CD4-positive, alpha-beta memory T cell (primary cell): Measurements from ENCODE around the gene LTA4H. TPM values are rescaled to one million over a fixed set of nuclear protein-coding genes. Genes with fewer than 3 reads are reported as not detected.

ENCODE experiments used
- CTCF ChIA-PET: fragments of 350-600 bp; sonication (Branson Sonifier 250); formaldehyde crosslinking; loops from one replicate; lab custom pipeline; 2021; ENCODE audit warnings: inconsistent platforms; ENCODE audit not compliant: partially characterized antibody; lab: Charles Lee
- POLR2A ChIA-PET: fragments of 350-600 bp; sonication (Branson Sonifier 250); formaldehyde crosslinking; loops from one replicate; lab custom pipeline; 2021; ENCODE audit not compliant: partially characterized antibody; lab: Charles Lee
- DNase-seq, 5 donors: peaks; one replicate each; pipeline versions ENCODE4 v3.0.0 to v3.0.0-alpha.2; 2020 to 2022; ENCODE audit warnings: mixed read lengths in 1 of 5
- H3K27ac ChIP-seq: one replicate; pipeline ENCODE4 v1.7.0; 2013; ENCODE audit warnings: low read depth, low read length
- H3K27me3 ChIP-seq: 2 replicates; pipeline ENCODE4 v1.7.0; 2013; ENCODE audit warnings: mild to moderate bottlenecking, low read length, moderate library complexity; ENCODE audit not compliant: insufficient read depth
- H3K36me3 ChIP-seq: 2 replicates; pipeline ENCODE4 v1.7.0; 2013; ENCODE audit warnings: mild to moderate bottlenecking, low read length, moderate library complexity; ENCODE audit not compliant: insufficient read depth
- H3K4me1 ChIP-seq: 2 replicates; pipeline ENCODE4 v1.7.0; 2013; ENCODE audit warnings: mild to moderate bottlenecking, low read length, moderate library complexity; ENCODE audit not compliant: insufficient read depth
- H3K4me3 ChIP-seq, 2 donors: one replicate each; pipeline ENCODE4 v1.7.0; 2013; ENCODE audit warnings: low read length in 2 of 2, mild to moderate bottlenecking in 1 of 2
- H3K9me3 ChIP-seq, 2 donors: one replicate each; pipeline ENCODE4 v1.7.0; 2013; ENCODE audit warnings: low read length in 2 of 2, control low read depth in 1 of 2; ENCODE audit not compliant: control insufficient read depth in 1 of 2
- H3K27ac Mint-ChIP-seq, 7 donors: one replicate each; pipeline ENCODE4 v1.8.0; 2020 to 2021; ENCODE audit warnings: mixed read lengths in 7 of 7, mild to moderate bottlenecking in 6 of 7, inconsistent platforms in 3 of 7, moderate library complexity in 3 of 7
- H3K27me3 Mint-ChIP-seq, 2 donors: one replicate each; pipeline ENCODE4 v1.8.0; 2020 to 2021; ENCODE audit warnings: mixed read lengths in 2 of 2
- H3K36me3 Mint-ChIP-seq, 2 donors: one replicate each; pipeline ENCODE4 v1.8.0; 2020 to 2021; ENCODE audit warnings: mixed read lengths in 2 of 2, inconsistent platforms in 1 of 2, mild to moderate bottlenecking in 1 of 2
- H3K4me1 Mint-ChIP-seq, 4 donors: one replicate each; pipeline ENCODE4 v1.8.0; 2020 to 2021; ENCODE audit warnings: mixed read lengths in 4 of 4, mild to moderate bottlenecking in 1 of 4
- H3K4me3 Mint-ChIP-seq, 8 donors: one replicate each; pipeline ENCODE4 v1.8.0; 2020 to 2021; ENCODE audit warnings: mixed read lengths in 8 of 8, mild to moderate bottlenecking in 7 of 8, moderate library complexity in 6 of 8, inconsistent platforms in 3 of 8
- H3K9me3 Mint-ChIP-seq, 8 donors: one replicate each; pipeline ENCODE4 v1.8.0; 2020 to 2021; ENCODE audit warnings: mixed read lengths in 8 of 8, mild to moderate bottlenecking in 5 of 8, inconsistent platforms in 3 of 8, moderate library complexity in 1 of 8
- intact Hi-C: fragments of 100-400 bp; cut with micrococcal nuclease; formaldehyde crosslinking; loops from one replicate; pipeline ENCODE4 v1.15.1; 2023
- polyA plus RNA-seq, 2 donors: library from polyadenylated mRNA; unstranded; fragments of 300-500 nt; fragmentation: Illumina TruSeq; gene quantifications; one replicate each; pipeline ENCODE4 v1.2.3, GENCODE V29; 2021
- total RNA-seq, 2 experiments: library from RNA; stranded (reverse); gene quantifications; one replicate each; pipeline ENCODE4 v1.2.3, GENCODE V29; 2021

LTA4H gene
- total and polyA plus RNA-seq, 4 experiments from 2014 or later = 57.7 to 77.6 (median 58.7) TPM

DNA sequence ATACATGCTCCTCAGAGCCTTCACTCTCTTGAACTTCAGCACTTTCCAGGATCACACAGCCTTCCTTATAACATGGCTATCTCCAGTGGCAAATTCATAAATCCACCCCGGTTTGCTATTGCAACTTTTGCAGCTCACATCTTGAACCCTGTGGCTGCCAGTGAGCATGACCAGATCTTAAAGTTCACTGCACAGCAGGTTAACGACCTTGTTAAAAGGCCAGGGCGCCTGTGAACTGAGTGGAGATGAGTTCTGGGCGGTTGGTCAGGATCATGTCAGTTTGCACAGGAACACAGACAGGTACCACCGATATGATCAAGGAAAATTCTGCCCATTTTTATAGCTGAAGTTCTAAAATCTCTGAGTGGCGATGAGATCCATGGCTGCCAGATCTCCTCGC, 24.7 kb upstream of the LTA4H start:
- H3K4me3 Mint-ChIP-seq = no peak overlapping the region
- no peak for DNase-seq

GRCh38 chr12:96057986-96058553, 22.7 kb upstream of the LTA4H start:
- no peaks in the 10 kb centered on the region for H3K27me3 Mint-ChIP-seq
- H3K36me3 Mint-ChIP-seq = no peaks in the 10 kb centered on the region
- no peak overlapping the region for H3K27ac Mint-ChIP-seq
- Histone ChIP-seq H3K27me3 (no peaks in the 10 kb centered on the region), H3K4me3 (no peak overlapping the region), H3K9me3 (no peaks in the 10 kb centered on the region), H3K27ac (no peak overlapping the region), H3K36me3 (no peaks in the 10 kb centered on the region), H3K4me1 (peaks cover 7% of the 10 kb centered on the region)
- DNase-seq = no peak
- intact Hi-C loops = no loop called here
- peaks cover 0 to 4% (median 3%) of the 10 kb centered on the region in 8 donors for H3K9me3 Mint-ChIP-seq
- H3K4me3 Mint-ChIP-seq = no peak overlapping the region
- CTCF ChIA-PET = interaction anchor here (0.7 to 6.9 kb wide), 7 partner anchors 9 to 460 kb away, joined by 3 to 206 read pairs (median 4); no protein-coding TSS in a partner anchor
- POLR2A ChIA-PET = no interaction called here
- H3K4me1 Mint-ChIP-seq = peaks cover 6 to 11% (median 9%) of the 10 kb centered on the region in 4 donors

More for the DNA sequence above, 24.7 kb upstream of the LTA4H start:
- Mint-ChIP-seq H3K9me3 (peaks cover 0 to 4% (median 3%) of the 10 kb centered on the region in 8 donors), H3K27me3 (no peaks in the 10 kb centered on the region), H3K36me3 (no peaks in the 10 kb centered on the region), H3K27ac (no peak overlapping the region), H3K4me1 (peaks cover 19 to 31% (median 26%) of the 10 kb centered on the region in 4 donors)
- Histone ChIP-seq H3K4me3 (no peak overlapping the region), H3K9me3 (no peaks in the 10 kb centered on the region), H3K27me3 (no peaks in the 10 kb centered on the region), H3K4me1 (peaks cover 26% of the 10 kb centered on the region), H3K36me3 (no peaks in the 10 kb centered on the region), H3K27ac (no peak overlapping the region)
- CTCF ChIA-PET = interaction anchor here (0.8 to 6.9 kb wide), 13 partner anchors 9 to 465 kb away, joined by 3 to 206 read pairs (median 6); partner anchors contain the start of gene CDK17
- intact Hi-C loops = loop anchor here (5.0 kb wide), 1 partner anchor 227 kb away; no protein-coding TSS in a partner anchor
- POLR2A ChIA-PET = no interaction called here

DNA sequence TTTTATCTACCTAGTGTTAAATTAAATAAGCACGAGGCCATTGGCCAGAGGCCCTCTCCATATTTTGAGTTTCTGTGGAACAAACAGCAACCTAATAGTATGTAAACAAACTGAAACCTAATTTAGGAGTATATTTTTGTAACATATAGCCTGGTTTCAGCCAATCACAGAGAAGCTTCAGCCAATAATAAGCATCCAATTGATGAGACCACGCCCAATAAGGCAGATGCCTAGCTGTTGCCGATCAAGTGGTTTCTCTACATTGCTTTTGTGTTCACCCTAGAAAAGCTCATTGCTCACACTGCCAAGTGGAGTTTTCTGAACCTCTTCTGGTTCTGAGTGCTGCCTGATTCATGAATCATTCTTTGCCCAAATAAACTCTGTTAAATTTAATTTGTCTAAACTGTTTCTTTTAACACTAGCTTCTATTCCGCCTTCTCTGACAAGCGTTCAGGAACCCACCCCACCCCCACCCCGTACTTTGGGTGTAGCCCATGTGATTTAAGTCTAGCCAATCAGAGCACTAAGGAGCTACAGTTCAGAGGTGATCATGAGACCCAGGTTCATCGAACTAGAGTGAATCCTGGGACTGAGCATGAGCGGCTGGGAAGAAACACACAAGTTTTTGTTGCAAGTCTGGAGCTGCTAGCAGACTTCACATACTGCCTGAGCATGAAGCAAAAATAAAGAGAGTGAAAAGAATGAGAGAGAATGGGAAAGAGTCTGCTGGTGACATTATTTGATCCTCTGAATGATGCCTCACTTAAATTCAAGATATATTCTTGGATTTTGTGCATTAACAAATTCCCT, 21.5 kb upstream of the LTA4H start:
- DNase-seq = no peak

DNA sequence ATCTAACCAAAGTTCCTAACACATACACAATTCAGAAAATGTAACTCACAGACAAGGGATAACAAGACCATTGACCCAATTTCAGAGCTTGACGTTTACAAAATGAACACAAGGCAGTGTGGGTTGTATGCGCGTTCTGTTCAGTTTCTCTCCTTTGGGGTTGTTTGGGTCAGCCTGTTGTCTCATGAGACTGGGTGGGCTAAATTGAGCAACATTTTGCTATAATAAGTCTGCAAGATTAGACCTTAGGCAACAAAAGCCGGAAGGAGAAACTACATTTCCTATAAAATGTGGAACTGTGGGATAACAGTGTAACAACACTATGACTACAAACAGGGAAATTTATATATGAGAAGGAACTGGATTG, 18.8 kb upstream of the LTA4H start:
- no peaks in the 10 kb centered on the region for H3K36me3 Mint-ChIP-seq
- peaks cover 0 to 4% (median 3%) of the 10 kb centered on the region in 8 donors for H3K9me3 Mint-ChIP-seq
- H3K4me1 Mint-ChIP-seq = peaks cover 0 to 1% (median under 1%) of the 10 kb centered on the region in 4 donors
- no peak overlapping the region for H3K4me3 Mint-ChIP-seq
- no peaks in the 10 kb centered on the region for H3K27me3 Mint-ChIP-seq
- no peak overlapping the region for H3K27ac Mint-ChIP-seq
- DNase-seq = no peak
- no peaks in the 10 kb centered on the region for H3K4me1 ChIP-seq
- no peaks in the 10 kb centered on the region for H3K27me3 ChIP-seq
- POLR2A ChIA-PET = interaction anchor here (1.0 kb wide), 1 partner anchor 156 kb away, joined by 4 read pairs; no protein-coding TSS in a partner anchor
- H3K27ac ChIP-seq = no peak overlapping the region
- no peak overlapping the region for H3K4me3 ChIP-seq
- H3K36me3 ChIP-seq = no peaks in the 10 kb centered on the region
- intact Hi-C loops = no loop called here
- H3K9me3 ChIP-seq = no peaks in the 10 kb centered on the region
- CTCF ChIA-PET = no interaction called here

More for the DNA sequence above, 21.5 kb upstream of the LTA4H start:
- Histone ChIP-seq H3K4me3 (no peak overlapping the region), H3K27me3 (no peaks in the 10 kb centered on the region), H3K36me3 (no peaks in the 10 kb centered on the region), H3K4me1 (peaks cover 3% of the 10 kb centered on the region), H3K27ac (no peak overlapping the region), H3K9me3 (no peaks in the 10 kb centered on the region)
- Mint-ChIP-seq H3K27me3 (no peaks in the 10 kb centered on the region), H3K4me1 (peaks cover under 1 to 3% (median 2%) of the 10 kb centered on the region in 4 donors), H3K4me3 (no peak overlapping the region), H3K36me3 (no peaks in the 10 kb centered on the region), H3K27ac (no peak overlapping the region), H3K9me3 (peaks cover 0 to 4% (median 3%) of the 10 kb centered on the region in 8 donors)
- ChIA-PET CTCF (interaction anchor here (0.9 to 6.9 kb wide), 6 partner anchors 11 to 462 kb away, joined by 3 to 206 read pairs (median 5); no protein-coding TSS in a partner anchor), POLR2A (interaction anchor here (1.0 kb wide), 1 partner anchor 159 kb away, joined by 3 read pairs; no protein-coding TSS in a partner anchor)
- intact Hi-C loops = no loop called here

DNA sequence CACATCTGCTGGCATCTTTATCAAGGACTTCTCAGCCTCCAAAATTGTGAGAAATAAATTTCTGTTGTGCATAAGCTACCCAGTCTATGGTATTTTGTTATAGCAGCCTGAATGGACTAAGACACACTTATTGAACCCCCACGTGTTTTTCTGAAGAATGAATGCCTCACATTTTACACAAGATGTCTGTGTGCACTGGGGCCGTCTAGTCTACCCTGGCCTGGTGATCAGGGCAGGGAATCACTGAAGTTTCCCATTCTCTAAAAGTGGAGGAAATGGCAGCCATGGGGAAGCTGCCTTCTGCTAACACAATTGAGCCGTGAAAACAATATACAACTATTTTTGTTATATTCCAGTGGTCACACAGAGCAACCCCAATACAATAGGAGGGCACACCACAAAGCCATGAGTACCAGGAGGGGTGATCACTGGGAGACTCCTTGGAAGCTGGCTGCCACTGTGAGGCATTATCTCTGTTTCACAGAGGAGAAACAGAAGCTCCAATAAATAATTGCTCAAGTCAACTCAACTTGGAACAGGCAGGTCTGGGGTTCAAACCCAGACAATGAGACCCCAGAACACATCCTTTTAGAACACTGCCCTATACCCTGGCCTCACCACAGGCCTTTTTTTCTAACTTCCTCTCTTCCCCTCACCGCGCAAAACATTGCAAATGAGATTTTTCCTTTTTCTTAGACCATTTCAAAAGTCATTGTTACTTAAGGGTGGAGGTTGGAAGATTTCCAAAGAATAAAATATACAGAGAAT, 18.3 kb upstream of the LTA4H start:
- H3K4me3 ChIP-seq = no peak overlapping the region
- H3K36me3 ChIP-seq = no peaks in the 10 kb centered on the region
- Mint-ChIP-seq H3K4me3 (no peak overlapping the region), H3K36me3 (no peaks in the 10 kb centered on the region), H3K27me3 (no peaks in the 10 kb centered on the region), H3K4me1 (peaks cover 2 to 4% (median 3%) of the 10 kb centered on the region in 4 donors), H3K27ac (no peak overlapping the region), H3K9me3 (peaks cover 0 to 4% (median 3%) of the 10 kb centered on the region in 8 donors)
- no peak for DNase-seq
- no peaks in the 10 kb centered on the region for H3K27me3 ChIP-seq
- no peak overlapping the region for H3K27ac ChIP-seq
- ChIA-PET CTCF (interaction anchor here (1.2 kb wide), 1 partner anchor 162 kb away, joined by 4 read pairs; no protein-coding TSS in a partner anchor), POLR2A (interaction anchor here (1.0 kb wide), 1 partner anchor 156 kb away, joined by 4 read pairs; no protein-coding TSS in a partner anchor)
- no peaks in the 10 kb centered on the region for H3K4me1 ChIP-seq
- intact Hi-C loops = no loop called here
- H3K9me3 ChIP-seq = no peaks in the 10 kb centered on the region

DNA sequence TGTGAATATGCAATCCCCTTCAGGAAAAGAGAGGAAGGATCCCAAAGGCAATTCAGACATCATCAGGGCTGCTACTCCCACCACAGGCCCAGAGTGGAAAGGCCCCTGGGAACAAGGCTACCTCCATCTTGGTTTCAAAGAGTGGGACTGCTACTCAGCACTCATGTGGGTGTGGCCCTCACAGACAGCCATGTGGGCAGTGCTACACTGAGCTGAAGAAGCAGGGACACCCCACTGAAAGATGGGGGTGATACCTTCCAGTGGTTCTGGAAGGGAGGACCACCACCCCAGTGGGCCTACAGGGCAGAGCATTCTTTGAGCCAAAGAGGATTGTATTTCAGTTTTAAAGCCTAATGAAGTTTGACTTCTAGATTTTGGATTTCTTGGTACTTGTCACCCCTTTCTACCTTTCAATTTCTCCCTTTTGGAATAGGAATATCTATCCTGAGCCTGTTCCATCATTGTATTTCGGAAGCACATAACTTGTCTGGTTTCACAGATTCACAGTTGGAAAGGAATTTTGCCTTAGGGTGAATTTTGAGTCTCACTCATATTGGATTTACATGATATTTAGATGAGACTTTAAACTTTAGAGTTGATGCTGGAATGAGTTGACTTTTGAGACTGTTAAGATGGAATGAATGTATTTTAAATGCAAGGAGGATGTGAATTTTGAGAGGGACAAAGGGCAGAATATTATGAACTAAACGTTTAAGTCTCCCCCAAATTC, 16.5 kb upstream of the LTA4H start:
- ChIA-PET CTCF (interaction anchor here (2.3 kb wide), 1 partner anchor 9 kb away, joined by 6 read pairs; no protein-coding TSS in a partner anchor), POLR2A (no interaction called here)
- H3K27me3 ChIP-seq = no peaks in the 10 kb centered on the region
- H3K36me3 Mint-ChIP-seq = no peaks in the 10 kb centered on the region
- no peaks in the 10 kb centered on the region for H3K36me3 ChIP-seq
- intact Hi-C loops = no loop called here
- H3K4me1 ChIP-seq = peaks cover 17% of the 10 kb centered on the region
- H3K4me1 Mint-ChIP-seq = peaks cover 15 to 21% (median 19%) of the 10 kb centered on the region in 4 donors
- DNase-seq = no peak
- no peaks in the 10 kb centered on the region for H3K27me3 Mint-ChIP-seq
- no peak overlapping the region for H3K4me3 ChIP-seq
- peaks cover 0 to 2% (median 0%) of the 10 kb centered on the region in 8 donors for H3K9me3 Mint-ChIP-seq
- H3K9me3 ChIP-seq = no peaks in the 10 kb centered on the region
- H3K4me3 Mint-ChIP-seq = no peak overlapping the region
- H3K27ac Mint-ChIP-seq = peak overlapping the region in 2 of 7 donors; percentile 4 to 57
- H3K27ac ChIP-seq = no peak overlapping the region
